Osteocyte (in vitro differentiated cells): Measurements from ENCODE around the gene IL1RAPL1. TPM values are rescaled to one million over a fixed set of nuclear protein-coding genes. Genes with fewer than 3 reads are reported as not detected.

ENCODE experiments used
- DNase-seq: peaks from one replicate; pipeline ENCODE4 v3.0.0; 2021; ENCODE audit warnings: mixed read lengths; ENCODE audit not compliant: unreplicated experiment; ENCODE audit errors: extremely low spot score
- H3K27ac Mint-ChIP-seq: one replicate; pipeline ENCODE4 v1.8.0; 2021; ENCODE audit warnings: mild to moderate bottlenecking, mixed read lengths; ENCODE audit not compliant: unreplicated experiment
- H3K27me3 Mint-ChIP-seq: one replicate; pipeline ENCODE4 v1.8.0; 2021; ENCODE audit warnings: mixed read lengths; ENCODE audit not compliant: unreplicated experiment
- H3K36me3 Mint-ChIP-seq: one replicate; pipeline ENCODE4 v1.8.0; 2021; ENCODE audit warnings: mixed read lengths; ENCODE audit not compliant: unreplicated experiment
- H3K4me1 Mint-ChIP-seq: one replicate; pipeline ENCODE4 v1.8.0; 2021; ENCODE audit warnings: mixed read lengths; ENCODE audit not compliant: unreplicated experiment
- H3K4me3 Mint-ChIP-seq: one replicate; pipeline ENCODE4 v1.8.0; 2021; ENCODE audit warnings: mild to moderate bottlenecking, moderate library complexity, mixed read lengths; ENCODE audit not compliant: unreplicated experiment
- H3K9me3 Mint-ChIP-seq: one replicate; pipeline ENCODE4 v1.8.0; 2021; ENCODE audit warnings: mixed read lengths; ENCODE audit not compliant: unreplicated experiment
- CTCF ChIP-seq: fragments of 200-600 bp; sonication (generic); IDR thresholded peaks from 2 replicates; pipeline ENCODE4 v1.5.0; 2021; ENCODE audit warnings: antibody characterized with exemption, mild to moderate bottlenecking, moderate library complexity
- total RNA-seq: library from RNA; stranded (reverse); gene quantifications from 2 replicates; pipeline ENCODE4 v1.2.1, GENCODE V29; 2021

The IL1RAPL1 gene
- total RNA-seq, 1 donor from 2014 or later: not detected

- no peak overlapping the region for H3K4me3 Mint-ChIP-seq
- no peaks in the 10 kb centered on the region for H3K27me3 Mint-ChIP-seq
- no peaks in the 10 kb centered on the region for H3K9me3 Mint-ChIP-seq
- no peaks in the 10 kb centered on the region for H3K36me3 Mint-ChIP-seq
- no peak overlapping the region for H3K27ac Mint-ChIP-seq
- TF ChIP-seq CTCF: no peak
- no peak for DNase-seq
- H3K4me1 Mint-ChIP-seq: no peaks in the 10 kb centered on the region
Observed at GRCh38 chrX:29136904-29137303, 549.7 kb downstream of the IL1RAPL1 start.

- H3K9me3 Mint-ChIP-seq: no peaks in the 10 kb centered on the region
- no peak overlapping the region for H3K4me3 Mint-ChIP-seq
- no peak for DNase-seq
- no peaks in the 10 kb centered on the region for H3K27me3 Mint-ChIP-seq
- no peaks in the 10 kb centered on the region for H3K4me1 Mint-ChIP-seq
- TF ChIP-seq CTCF: no peak
- no peak overlapping the region for H3K27ac Mint-ChIP-seq
- no peaks in the 10 kb centered on the region for H3K36me3 Mint-ChIP-seq
Observed at GRCh38 chrX:29138003-29138402, 550.8 kb downstream of the IL1RAPL1 start.

GRCh38 chrX:29143356-29143755 lies 556.1 kb downstream of the IL1RAPL1 start:
- no peak for TF ChIP-seq CTCF
- DNase-seq: no peak
- peaks cover 4% of the 10 kb centered on the region for H3K9me3 Mint-ChIP-seq
- H3K4me1 Mint-ChIP-seq: no peaks in the 10 kb centered on the region
- no peaks in the 10 kb centered on the region for H3K36me3 Mint-ChIP-seq
- H3K4me3 Mint-ChIP-seq: no peak overlapping the region
- H3K27me3 Mint-ChIP-seq: no peaks in the 10 kb centered on the region
- no peak overlapping the region for H3K27ac Mint-ChIP-seq

- Mint-ChIP-seq H3K27me3 (no peaks in the 10 kb centered on the region), H3K36me3 (no peaks in the 10 kb centered on the region), H3K27ac (no peak overlapping the region), H3K4me3 (no peak overlapping the region), H3K4me1 (no peaks in the 10 kb centered on the region), H3K9me3 (peaks cover 4% of the 10 kb centered on the region)
- DNase-seq: no peak
- no peak for TF ChIP-seq CTCF
Observed at GRCh38 chrX:29143756-29144155, 556.5 kb downstream of the IL1RAPL1 start.

- no peak for TF ChIP-seq CTCF
Observed at GRCh38 chrX:29145316-29145715, 558.1 kb downstream of the IL1RAPL1 start.

More at GRCh38 chrX:29145316-29145715, 558.1 kb downstream of the IL1RAPL1 start:
- Mint-ChIP-seq H3K9me3 (peaks cover 4% of the 10 kb centered on the region), H3K27me3 (no peaks in the 10 kb centered on the region), H3K4me1 (no peaks in the 10 kb centered on the region), H3K36me3 (no peaks in the 10 kb centered on the region), H3K27ac (no peak overlapping the region), H3K4me3 (no peak overlapping the region)
- DNase-seq: no peak
